Stimulated activated CD8-positive, alpha-beta memory T cell treated with anti-CD3 and anti-CD28 coated beads, Interleukin-12 subunit alpha, Interleukin-12 subunit beta, amount 100 ng/mL, for 1 hour (primary cell): ENCODE data around the gene ADAT2.

Source experiments
- DNase-seq: peaks from one replicate; pipeline ENCODE4 v3.0.0-alpha.2; 2020; ENCODE audit warnings: low read depth

Gene ADAT2

GRCh38 chr6:143441680-143442545 is 8.6 kb downstream of the ADAT2 start:
- no peak for DNase-seq

GRCh38 chr6:143441010-143441409 is 9.5 kb downstream of the ADAT2 start:
- DNase-seq = no peak

- no peak for DNase-seq
Observed at GRCh38 chr6:143432588-143432987, 17.9 kb downstream of the ADAT2 start.

- DNase-seq = no peak
Observed at GRCh38 chr6:143431226-143431625, 19.3 kb downstream of the ADAT2 start.

DNA sequence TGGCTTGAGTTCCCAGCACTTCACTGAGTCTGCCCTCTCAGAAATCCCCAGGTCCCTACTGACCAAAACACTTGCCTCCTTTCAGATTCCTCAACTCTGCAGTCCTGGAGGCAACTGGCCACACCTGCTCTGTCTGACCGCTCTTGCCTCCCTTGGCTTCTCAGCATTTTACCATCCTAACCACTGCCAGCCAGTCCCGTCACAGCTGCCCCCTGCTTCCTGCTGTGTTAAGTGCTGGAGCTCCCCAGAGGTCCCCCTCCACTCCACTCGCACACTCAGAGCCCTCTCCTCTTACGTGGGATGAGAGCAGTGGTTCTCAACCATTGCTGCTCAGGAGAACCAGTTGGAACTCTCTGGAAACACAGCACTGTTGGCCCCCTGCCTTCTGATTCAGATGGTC is 20.5 kb downstream of the ADAT2 start:
- DNase-seq = no peak

DNA sequence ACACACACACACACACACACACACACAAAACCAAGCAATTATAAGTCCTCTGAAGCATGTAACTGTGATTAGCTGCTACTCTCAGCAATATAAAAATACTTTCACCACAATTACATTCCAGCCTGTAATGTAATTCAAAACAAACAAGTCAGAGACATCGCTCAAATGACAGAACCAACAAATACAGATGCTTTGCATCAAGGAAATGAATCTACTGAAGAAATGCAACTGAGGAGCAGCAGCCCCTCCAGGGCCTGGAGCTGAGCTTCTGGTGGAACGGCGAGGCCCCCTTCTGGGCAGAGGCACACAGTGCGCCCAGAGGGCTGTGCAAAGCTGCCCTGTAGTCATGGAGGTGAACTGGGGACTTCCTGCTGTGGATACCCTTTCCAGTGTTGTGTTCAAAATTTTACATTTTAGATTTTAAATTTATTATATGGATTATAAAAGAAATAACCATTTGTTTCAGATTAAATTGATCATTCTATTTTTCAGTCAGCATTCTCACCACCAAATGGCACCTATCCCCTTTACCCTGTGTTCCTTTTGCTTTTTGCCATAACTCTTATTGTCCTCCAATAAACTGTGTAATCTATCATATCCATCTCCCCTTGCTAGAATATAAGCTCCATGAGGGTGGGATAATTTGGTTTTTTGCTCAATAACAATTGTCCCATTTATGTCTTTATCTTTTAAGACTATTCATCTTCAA is 23.2 kb downstream of the ADAT2 start:
- peak; percentile 47 for DNase-seq

GRCh38 chr6:143426026-143426425 is 24.5 kb downstream of the ADAT2 start:
- DNase-seq = no peak

- DNase-seq = no peak
Observed at GRCh38 chr6:143419526-143419925, 31.0 kb downstream of the ADAT2 start.

GRCh38 chr6:143414769-143415168 is 35.7 kb downstream of the ADAT2 start:
- DNase-seq = no peak

- no peak for DNase-seq
Observed at GRCh38 chr6:143410859-143411270, 39.6 kb downstream of the ADAT2 start.

GRCh38 chr6:143408787-143409162 is 41.7 kb downstream of the ADAT2 start:
- DNase-seq = no peak

- no peak for DNase-seq
Observed at GRCh38 chr6:143408151-143408786, 42.2 kb downstream of the ADAT2 start.

DNA sequence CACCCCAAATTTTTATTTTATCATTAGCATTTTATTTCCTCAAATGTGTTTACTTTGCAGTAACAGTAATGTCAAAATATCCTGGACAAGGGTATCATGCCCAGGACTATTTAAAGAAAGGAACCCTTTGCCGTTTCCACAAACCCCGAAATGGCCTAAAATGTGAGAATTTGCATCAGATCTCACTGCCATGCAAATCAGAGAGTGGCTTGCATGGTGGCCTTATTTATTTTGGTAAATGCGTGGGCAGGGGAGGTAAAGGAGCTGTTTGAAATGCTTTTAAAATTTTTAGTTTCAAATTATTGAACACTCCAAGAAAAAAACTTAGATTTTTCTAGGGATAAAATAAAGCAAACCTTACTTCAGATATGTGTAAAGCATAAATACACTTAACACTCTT is 43.8 kb downstream of the ADAT2 start:
- no peak for DNase-seq

DNA sequence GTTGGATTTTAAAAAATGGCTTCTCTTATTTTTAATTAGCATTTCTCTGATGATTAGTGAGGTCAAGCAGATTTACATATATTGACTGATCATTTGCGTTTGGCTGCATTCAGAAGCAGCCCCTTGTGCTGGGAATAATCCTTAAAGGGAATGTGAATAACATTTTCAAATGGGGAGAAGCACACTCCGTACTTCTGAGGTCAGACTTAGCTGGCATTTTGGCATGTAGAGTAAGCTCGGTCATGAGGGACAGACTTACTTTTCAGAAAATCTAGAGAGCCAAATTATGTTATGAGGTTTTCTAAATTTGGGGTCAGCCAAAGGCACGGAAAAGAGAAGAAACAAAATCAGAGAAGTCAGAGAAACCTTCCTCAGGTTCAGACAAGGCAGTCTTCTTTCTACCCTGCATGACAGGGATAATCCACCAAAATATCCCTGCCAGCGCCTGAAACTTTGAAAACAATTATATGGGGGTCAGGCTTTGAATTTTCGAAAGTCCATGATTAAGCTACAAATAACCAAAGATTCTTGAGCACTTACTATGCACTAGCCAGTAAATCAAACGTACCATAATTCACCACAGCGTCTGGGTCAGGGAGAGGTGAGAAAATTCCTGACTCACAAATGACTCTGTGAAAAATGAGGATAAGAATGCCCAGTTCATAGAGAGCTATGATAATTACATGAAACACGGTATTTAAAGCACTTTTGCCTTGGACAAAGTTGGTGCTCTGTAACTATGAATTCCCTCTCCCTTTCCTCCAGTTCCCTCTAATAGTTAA is 44.9 kb downstream of the ADAT2 start:
- DNase-seq = no peak

DNA sequence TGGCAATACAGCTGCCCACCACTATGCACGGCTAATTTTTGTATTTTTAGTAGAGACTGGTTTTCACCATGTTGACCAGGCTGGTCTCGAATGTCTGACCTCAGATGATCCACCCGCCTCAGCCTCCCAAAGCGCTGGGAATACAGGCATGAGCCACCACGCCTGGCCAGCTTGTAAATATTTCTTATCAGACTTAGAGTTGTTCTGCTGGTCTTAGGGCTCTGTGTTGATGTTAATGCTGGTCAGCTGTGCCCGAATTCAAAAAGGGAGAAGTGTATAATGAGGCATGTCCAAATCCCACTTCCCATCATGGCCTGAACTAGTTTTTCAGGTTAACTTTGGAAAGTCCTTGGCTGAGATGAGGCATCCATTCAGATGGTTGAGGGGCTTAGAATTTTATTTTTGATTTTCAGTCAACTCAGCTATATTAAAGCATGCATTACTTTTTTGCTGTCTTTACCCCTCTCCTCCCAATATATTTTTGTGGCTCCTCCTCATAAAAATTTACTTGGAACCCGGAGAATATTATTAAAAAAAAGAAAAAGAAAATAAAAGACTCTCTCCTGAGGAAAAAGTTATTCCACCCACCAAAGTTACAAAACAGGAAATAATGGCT is 47.7 kb downstream of the ADAT2 start:
- DNase-seq = no peak

DNA sequence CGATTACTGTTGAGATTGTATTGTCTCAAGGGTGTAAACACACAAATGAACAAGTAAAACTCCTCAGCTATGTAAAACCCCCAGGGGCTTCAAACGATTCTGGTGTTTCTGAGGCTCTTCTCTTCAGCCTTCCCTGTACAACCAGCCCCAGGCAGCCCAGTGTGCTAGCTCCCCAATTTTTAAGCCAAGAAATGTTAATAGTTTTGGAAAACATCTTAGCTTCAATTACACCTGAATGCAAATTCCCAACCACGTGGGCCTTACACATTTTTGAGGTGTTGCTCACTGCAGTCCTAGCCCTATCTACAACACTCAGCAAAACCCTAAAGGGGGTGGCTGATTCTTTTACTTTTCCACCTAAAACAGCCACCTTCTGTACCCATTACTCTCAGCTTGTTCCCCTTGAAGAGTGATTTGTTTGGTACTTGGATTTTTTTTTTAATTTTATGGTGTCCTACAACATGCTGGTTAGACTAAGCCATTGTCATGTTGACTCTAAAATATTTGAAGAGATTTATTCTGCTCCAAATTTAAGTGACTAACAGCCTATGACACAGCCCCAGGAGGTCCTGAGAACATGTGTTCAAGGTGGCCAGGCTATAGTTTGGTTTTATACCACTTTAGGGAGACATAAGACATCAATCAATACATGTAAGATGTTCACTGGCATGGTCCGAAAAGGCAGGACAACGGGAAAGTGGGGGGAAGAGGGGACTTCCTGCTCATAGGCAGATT is 48.7 kb downstream of the ADAT2 start:
- no peak for DNase-seq

GRCh38 chr6:143401068-143401446 is 49.4 kb downstream of the ADAT2 start:
- DNase-seq = no peak

DNA sequence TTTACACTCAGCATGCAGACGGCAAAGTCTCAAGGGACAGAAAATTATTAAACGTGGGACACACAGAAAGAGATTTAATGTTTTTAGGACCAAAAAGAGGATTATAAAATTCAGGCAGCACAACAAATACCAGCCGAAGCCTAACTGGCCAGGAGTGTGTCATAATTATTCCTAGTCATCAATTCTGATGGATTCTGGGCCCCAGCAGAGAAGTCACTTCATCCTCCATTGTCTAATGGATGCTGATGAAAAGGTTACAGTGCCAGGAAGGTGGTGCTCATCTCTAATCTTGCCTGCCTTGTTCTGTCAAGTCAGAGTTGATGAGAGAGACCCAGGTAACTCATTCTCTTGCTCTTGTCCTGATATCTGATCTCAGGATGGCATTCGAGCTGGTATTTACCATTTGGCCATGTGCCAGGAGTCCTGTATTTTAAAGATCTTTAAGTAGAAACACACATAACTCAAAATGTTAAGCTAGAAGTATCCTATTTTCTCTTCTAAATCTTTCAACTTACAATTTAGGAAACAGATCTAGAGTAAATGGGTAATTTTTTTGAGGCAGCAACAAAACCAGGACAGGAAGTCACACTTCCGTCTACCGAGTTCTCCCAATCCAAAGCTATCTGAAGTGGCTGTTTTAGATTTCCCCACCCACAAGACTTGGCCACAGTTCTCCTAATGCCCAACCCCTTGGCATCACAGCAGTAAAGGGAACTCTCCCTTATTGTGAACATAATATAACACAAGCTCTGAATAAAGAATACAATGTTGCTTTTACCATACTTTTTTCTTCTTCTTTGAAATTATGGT is 50.0 kb downstream of the ADAT2 start:
- DNase-seq = no peak

DNA sequence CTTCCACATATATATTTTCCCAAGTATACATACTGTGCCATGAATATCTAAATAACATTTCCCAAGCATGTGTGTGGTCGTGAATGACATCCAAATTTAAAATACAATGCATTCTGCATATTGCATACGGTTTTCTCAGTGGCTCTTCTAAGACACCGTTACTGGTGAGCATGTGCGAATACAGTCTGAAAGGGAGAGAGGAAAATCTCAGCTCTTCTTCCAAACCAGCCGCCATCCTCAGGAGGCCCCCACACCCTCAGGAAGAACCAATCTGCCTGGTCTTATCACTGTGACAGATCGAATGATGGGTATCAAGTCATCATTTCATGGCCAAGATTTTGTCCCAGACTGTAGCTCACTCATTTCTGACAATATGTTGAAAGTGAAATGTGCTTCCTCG is 50.7 kb downstream of the ADAT2 start:
- DNase-seq = no peak

DNA sequence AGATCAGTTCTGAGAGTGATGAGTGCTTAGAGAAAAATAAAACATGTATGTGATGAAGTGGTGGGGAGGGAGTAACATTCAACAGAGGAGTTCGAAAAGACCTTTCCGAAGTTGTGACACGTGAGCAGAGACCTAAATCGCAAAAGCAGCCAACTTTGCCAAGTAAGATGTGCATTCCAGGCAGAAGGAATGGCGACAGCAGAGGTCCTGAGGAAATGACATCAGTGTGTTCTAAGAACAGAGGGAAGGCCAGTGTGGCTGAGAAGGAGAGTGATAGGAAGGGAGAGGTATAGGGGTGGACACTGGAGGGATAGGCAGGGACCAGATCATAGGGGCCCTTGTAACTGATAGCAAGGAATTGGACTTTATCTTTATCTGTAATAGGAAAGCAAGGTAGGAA is 51.3 kb downstream of the ADAT2 start:
- DNase-seq = no peak
